ENCODE data around the gene MYADML2. TPM values are rescaled to one million over a fixed set of nuclear protein-coding genes. Genes with fewer than 3 reads are reported as not detected.

The MYADML2 gene
- total RNA-seq, 1 experiment from 2014 or later: not detected

DNA sequence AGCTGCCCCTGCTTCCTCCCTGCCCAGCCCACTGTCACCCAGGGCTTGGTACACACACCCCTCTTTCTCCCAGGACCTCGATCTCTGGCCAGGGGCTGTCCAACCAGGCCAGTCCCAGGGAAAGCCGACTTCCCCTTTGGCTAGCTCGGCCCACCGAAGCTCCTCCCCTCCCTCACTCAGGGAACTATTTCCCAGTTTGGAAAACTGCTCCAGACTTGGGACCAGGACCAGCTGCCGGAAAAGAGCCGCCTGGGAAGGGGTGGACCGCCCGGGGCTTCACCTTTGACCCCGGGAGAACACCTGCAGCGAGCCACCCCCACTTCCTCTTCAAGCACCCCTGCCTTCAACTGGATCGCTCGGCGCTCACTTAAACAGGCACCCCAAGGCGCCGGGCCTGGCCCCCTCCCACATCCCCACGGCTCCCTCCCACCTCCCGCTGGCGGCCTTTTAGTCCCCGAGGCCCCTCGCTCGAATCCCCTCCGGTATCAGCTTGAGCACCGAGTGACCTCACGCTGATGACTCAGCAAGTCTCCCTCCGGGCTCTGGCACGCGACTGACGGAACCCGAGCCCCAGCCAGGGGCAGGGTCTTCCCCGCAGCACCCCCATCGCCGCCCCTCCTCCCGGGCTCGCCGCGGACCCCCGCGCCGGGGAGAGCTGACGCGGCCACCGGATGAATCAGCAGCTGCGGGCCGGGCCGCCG, 20.4 kb downstream of the MYADML2 start:
- no TSS peak for BruUV-seq (replicated peaks)
- peak overlapping the region; percentile 94 for H3K4me3 ChIP-seq (ENCODE audit: low read depth, low read length, poor library complexity, severe bottlenecking)
- ChIA-PET CTCF (interaction anchor here (1.2 kb wide), 1 partner anchor 33 kb away, joined by 3 read pairs; no protein-coding TSS in a partner anchor), POLR2A (ENCODE audit: low non-redundant PET) (interaction anchor here (0.6 to 0.7 kb wide), 2 partner anchors 373 to 705 kb away, joined by 4 to 5 read pairs; no protein-coding TSS in a partner anchor)
- TF ChIP-seq, protein P1, sequence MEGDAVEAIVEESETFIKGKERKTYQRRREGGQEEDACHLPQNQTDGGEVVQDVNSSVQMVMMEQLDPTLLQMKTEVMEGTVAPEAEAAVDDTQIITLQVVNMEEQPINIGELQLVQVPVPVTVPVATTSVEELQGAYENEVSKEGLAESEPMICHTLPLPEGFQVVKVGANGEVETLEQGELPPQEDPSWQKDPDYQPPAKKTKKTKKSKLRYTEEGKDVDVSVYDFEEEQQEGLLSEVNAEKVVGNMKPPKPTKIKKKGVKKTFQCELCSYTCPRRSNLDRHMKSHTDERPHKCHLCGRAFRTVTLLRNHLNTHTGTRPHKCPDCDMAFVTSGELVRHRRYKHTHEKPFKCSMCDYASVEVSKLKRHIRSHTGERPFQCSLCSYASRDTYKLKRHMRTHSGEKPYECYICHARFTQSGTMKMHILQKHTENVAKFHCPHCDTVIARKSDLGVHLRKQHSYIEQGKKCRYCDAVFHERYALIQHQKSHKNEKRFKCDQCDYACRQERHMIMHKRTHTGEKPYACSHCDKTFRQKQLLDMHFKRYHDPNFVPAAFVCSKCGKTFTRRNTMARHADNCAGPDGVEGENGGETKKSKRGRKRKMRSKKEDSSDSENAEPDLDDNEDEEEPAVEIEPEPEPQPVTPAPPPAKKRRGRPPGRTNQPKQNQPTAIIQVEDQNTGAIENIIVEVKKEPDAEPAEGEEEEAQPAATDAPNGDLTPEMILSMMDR (conservative IDR thresholded peaks at IDR 0.05; ENCODE audit: low read depth, low read length): no peak
- TF ChIP-seq EZH2 (IDR thresholded peaks at IDR 0.05; ENCODE audit: borderline replicate concordance, low read depth, low read length, poor library complexity, severe bottlenecking): no peak
- H3K27me3 ChIP-seq (replicated peaks; ENCODE audit: insufficient read depth, low read depth, low read length, poor library complexity): no peaks in the 10 kb centered on the region
- DNase-seq (ENCODE audit: low spot score): peak; percentile 68
- intact Hi-C loops (cut with micrococcal nuclease; ENCODE audit: unreplicated experiment): no loop called here
- H3K27ac ChIP-seq (ENCODE audit: low read depth, low read length, poor library complexity, severe bottlenecking): peak overlapping the region; percentile 92
- H3K9me3 ChIP-seq (ENCODE audit: low read depth, low read length, poor library complexity, severe bottlenecking): no peaks in the 10 kb centered on the region
- peaks cover 38% of the 10 kb centered on the region for H3K4me1 ChIP-seq (ENCODE audit: insufficient read depth, low read length, poor library complexity, severe bottlenecking)
- peaks cover 8% of the 10 kb centered on the region for H3K36me3 ChIP-seq (ENCODE audit: insufficient read depth, low read length, poor library complexity, severe bottlenecking)

DNA sequence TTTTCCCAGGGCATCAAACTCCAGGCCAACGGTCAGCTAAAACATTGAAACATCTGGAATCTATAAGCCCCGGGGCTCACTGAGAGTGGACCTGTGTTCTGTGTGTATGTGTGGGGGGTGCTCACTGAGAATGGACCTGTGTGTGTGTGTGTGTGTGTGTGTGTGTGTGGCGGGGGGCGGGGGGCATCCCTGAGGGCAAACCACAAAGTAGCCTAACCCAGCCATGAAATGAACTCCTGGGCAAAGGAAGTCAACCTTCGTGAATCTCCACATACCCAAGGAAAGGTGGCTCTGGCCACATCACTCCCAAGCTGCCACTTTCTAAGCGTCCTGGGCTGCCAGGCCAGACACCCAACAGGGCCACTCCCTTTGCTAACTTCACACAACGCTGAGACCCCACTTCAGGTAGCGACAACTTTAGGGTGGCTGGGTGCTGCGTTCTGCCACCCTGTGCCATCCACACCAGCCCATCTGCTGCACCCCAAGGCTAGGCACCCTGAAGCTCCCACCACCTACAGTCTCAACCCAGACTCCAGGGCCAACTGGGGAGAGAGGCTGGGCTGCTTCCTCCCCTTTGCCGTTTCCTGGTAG, 21.1 kb downstream of the MYADML2 start:
- POLR2A ChIA-PET (ENCODE audit: low non-redundant PET): interaction anchor here (0.6 to 0.7 kb wide), 3 partner anchors 372 to 790 kb away, joined by 3 to 5 read pairs (median 4); partner anchors contain the start of gene FN3KRP
- peak overlapping the region; percentile 92 for H3K27ac ChIP-seq (ENCODE audit: low read depth, low read length, poor library complexity, severe bottlenecking)
- H3K4me3 ChIP-seq (ENCODE audit: low read depth, low read length, poor library complexity, severe bottlenecking): peak overlapping the region; percentile 94
- H3K36me3 ChIP-seq (ENCODE audit: insufficient read depth, low read length, poor library complexity, severe bottlenecking): peaks cover 14% of the 10 kb centered on the region
- no peaks in the 10 kb centered on the region for H3K27me3 ChIP-seq (replicated peaks; ENCODE audit: insufficient read depth, low read depth, low read length, poor library complexity)
- CTCF ChIA-PET: interaction anchor here (1.2 kb wide), 1 partner anchor 33 kb away, joined by 3 read pairs; no protein-coding TSS in a partner anchor
- intact Hi-C loops (cut with micrococcal nuclease; ENCODE audit: unreplicated experiment): no loop called here
- no peaks in the 10 kb centered on the region for H3K9me3 ChIP-seq (ENCODE audit: low read depth, low read length, poor library complexity, severe bottlenecking)
- BruUV-seq (replicated peaks): TSS peak; percentile 14
- no peak for DNase-seq (ENCODE audit: low spot score)
- no peak for TF ChIP-seq EZH2 (IDR thresholded peaks at IDR 0.05; ENCODE audit: borderline replicate concordance, low read depth, low read length, poor library complexity, severe bottlenecking)
- TF ChIP-seq, protein P1 (conservative IDR thresholded peaks at IDR 0.05; ENCODE audit: low read depth, low read length): no peak
- peaks cover 38% of the 10 kb centered on the region for H3K4me1 ChIP-seq (ENCODE audit: insufficient read depth, low read length, poor library complexity, severe bottlenecking)

DNA sequence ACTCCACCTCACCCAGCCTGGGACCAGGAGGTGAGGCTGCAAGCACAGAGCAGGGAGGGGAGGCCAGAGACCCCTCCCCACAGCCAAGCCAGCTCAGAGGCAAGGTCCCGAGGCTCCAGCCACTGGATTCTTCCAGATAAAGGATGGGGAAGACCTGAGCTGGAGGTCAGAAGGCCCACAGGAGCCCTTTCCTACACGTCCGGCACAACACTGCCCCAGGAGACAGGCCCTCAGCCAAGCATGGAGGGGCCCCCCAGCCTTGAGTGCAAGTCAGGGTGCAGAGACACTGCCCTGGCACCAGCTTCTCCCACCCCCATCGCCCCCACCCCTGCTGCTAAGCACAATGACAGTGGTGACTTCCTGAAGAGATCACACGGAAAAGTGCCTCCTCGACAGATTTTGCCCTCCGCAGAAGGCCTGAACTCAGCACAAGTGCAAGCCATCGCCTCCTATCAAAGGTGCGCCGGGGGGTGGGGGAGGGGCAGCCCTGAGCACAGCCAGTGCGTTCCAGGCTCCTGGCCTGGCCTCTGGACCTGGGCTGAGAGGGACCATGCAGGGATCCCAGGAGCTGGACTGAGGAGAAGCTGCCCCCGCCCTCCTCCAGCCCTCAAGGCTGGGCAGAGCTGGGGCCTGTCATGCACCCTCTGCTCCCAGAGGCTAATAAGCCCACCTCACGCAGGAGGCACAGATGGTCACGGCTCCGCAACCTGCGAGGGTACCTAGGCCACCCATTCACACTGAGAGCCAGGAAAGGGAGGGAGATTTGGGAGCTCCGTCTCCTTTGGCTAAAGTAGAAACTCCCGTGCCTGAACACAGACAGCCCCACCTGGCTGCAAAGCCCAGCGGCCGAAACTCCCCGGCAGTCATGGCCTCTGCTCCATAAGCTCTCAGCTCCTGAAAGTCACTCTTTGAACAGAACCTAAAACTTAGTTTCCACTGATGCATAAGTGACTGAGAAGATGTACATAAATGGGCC, 22.2 kb downstream of the MYADML2 start:
- H3K4me1 ChIP-seq (ENCODE audit: insufficient read depth, low read length, poor library complexity, severe bottlenecking): peaks cover 38% of the 10 kb centered on the region
- ChIA-PET CTCF (no interaction called here), POLR2A (ENCODE audit: low non-redundant PET) (interaction anchor here (0.6 kb wide), 1 partner anchor 32 kb away, joined by 19 read pairs; no protein-coding TSS in a partner anchor)
- DNase-seq (ENCODE audit: low spot score): no peak
- BruUV-seq (replicated peaks): no TSS peak
- H3K4me3 ChIP-seq (ENCODE audit: low read depth, low read length, poor library complexity, severe bottlenecking): no peak overlapping the region
- no peaks in the 10 kb centered on the region for H3K9me3 ChIP-seq (ENCODE audit: low read depth, low read length, poor library complexity, severe bottlenecking)
- intact Hi-C loops (cut with micrococcal nuclease; ENCODE audit: unreplicated experiment): no loop called here
- TF ChIP-seq EZH2 (IDR thresholded peaks at IDR 0.05; ENCODE audit: borderline replicate concordance, low read depth, low read length, poor library complexity, severe bottlenecking): no peak
- TF ChIP-seq, protein P1 (conservative IDR thresholded peaks at IDR 0.05; ENCODE audit: low read depth, low read length): no peak
- peak overlapping the region; percentile 73 for H3K27ac ChIP-seq (ENCODE audit: low read depth, low read length, poor library complexity, severe bottlenecking)
- H3K36me3 ChIP-seq (ENCODE audit: insufficient read depth, low read length, poor library complexity, severe bottlenecking): peaks cover 19% of the 10 kb centered on the region
- no peaks in the 10 kb centered on the region for H3K27me3 ChIP-seq (replicated peaks; ENCODE audit: insufficient read depth, low read depth, low read length, poor library complexity)
